HG02943 (cell line): Measurements from ENCODE around the gene BNC1.

Experiments
- ATAC-seq: cut with Tn5 transposase; IDR thresholded peaks from one replicate; pipeline ENCODE4 v1.9.1; 2021; ENCODE audit warnings: mild to moderate bottlenecking, low read depth, moderate library complexity; ENCODE audit not compliant: unreplicated experiment

BNC1 gene

DNA sequence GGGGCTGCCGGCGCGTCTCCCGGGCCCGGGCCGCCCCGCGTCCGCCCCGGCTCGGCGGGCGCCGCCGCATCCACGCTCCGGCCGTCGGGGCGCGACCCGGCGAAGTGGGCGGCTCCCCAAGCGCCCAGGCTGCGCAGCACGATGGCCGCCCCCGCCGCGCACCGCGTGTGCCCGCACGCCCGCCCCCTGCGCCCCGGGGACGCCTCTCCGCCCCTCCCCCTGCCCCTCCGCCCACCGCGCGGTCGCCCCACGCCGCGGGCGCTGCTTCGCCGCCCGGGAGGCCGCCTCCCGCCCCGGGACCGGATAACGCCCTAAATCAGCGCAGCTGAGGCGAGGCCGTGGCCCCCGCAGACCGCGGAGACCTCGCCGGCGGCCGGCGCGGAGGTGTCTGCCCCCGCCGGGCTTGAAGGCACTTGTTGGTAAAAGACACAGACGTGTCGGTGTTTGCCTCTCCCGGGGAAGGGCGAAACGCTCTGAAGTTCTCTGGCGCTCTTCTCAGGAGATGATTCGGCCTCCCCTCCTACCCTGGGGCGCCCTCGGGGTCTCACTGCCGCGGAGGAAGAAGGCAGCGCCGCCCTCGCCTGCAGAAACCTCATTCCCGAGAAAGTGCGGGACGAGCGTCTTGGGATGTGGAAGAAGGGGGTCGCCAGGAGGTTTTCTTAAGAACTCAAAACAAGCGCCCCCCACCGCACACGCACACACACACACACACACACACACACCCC, at the start of gene BNC1:
BNC1 (minus strand) TSS at position 106 of the 725 bp plus-strand sequence; CDS start at position 70, 36 bp downstream.
- ATAC-seq: no peak

GRCh38 chr15:83327041-83327440, 42.6 kb upstream of the BNC1 start:
- no peak for ATAC-seq

- no peak for ATAC-seq
Measured at GRCh38 chr15:83324799-83325198, 40.3 kb upstream of the BNC1 start.

- no peak for ATAC-seq
Measured at GRCh38 chr15:83323296-83323711, 38.8 kb upstream of the BNC1 start.

GRCh38 chr15:83322691-83323090, 38.2 kb upstream of the BNC1 start:
- no peak for ATAC-seq

GRCh38 chr15:83322061-83322460, 37.6 kb upstream of the BNC1 start:
- ATAC-seq: no peak

DNA sequence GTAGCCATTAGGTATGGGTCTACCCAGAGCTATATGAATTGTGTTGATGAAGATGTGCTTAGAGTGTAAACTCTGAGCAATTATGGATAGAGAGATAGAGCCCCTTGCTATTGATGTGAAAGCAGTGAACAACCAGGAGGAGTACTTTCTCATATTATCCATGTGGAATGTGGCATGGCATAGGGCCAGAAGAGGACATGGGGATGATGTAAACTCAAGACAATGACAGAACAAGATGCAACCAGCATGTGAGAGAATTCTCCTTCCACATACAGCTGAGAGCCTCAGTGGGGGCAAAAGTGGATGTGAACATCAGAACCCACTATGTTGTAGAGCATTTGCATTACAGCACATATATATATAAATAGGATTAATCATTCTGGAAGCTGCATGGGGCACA, 36.4 kb upstream of the BNC1 start:
- no peak for ATAC-seq

- no peak for ATAC-seq
Measured at GRCh38 chr15:83320404-83320803, 35.9 kb upstream of the BNC1 start.

DNA sequence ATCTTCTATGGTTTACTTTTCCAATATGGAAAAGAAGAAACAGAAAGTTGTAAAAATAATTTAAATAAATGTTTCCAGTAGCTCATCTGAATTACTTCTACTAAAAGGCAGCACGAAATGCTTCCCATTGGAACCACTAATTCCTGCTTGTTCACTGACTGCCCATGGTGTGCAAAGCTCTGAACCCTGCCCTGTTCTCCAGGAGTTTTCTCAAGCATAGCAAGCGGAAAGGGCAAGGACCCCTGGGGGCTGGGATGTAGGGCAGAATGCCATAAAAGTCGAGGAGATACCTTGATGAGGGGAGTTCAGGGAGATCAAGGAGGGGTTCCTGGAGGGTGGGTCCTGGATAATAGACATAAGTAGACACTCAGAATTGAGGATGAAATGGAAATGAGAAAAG, 35.3 kb upstream of the BNC1 start:
- no peak for ATAC-seq

DNA sequence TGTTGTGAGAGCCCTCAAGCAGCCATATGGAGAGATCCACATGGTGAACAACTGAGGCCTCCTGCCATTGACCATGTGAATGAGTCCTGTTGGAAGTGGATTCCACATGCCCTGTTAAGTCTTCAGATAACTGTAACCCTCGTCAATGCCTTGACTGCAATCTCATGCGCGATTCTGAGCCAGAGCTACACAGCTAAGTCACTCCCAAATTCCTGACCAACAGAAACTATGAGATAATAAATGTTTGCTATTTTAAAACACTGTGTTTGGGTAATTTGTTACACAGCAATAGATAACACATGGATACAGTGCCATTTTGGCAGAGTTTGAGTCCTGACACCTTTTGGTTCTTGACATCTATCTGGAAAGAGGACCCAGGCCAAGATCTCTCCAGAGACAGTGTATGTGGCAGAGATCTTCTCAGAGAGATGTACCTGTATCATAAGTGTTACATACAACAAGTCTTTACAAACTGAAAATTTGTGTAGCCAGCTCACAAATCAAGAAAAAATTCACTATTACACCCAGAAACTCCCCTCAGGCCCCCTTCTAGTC, 34.5 kb upstream of the BNC1 start:
- no peak for ATAC-seq

DNA sequence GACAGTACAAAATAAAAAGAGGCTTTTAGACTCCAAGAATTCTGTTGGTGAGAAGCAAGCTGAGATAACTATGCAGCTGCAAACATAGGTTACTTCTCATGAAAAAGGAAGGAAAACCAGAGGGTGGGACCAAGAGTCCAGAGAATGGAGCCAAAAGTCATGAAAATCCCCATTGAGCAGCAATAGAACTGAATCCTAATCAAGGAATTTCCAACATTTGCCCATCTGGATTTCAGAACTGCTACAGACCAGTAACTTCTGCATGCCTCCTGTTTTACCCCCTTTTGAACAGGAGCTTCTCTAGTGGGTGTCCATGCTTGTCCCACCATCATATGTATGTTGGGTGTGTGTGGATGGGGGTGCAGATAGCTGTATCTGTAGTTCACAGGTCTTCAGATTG, 33.6 kb upstream of the BNC1 start:
- ATAC-seq: no peak

DNA sequence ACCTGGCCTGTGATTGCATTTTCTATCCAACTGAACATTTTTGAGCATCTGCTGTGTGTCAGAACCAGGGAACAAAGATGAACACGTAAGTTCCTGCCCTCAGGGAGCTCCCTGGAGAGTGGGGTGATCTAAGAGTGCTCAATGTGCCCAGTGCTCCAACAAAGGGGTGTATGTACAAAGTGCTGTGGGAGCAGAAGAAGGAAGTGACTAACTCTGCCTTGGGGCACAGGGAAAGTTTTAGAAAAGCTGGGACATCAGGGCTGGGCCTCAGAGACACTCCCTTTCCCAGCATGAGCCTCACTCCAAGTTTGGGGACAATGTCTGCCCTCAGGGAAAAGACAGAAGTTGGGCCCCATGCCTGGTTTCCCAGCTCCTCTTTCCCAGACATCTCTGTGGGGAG, 27.6 kb upstream of the BNC1 start:
- no peak for ATAC-seq

GRCh38 chr15:83310521-83311456, 26.3 kb upstream of the BNC1 start:
- ATAC-seq: no peak

GRCh38 chr15:83308671-83309070, 24.2 kb upstream of the BNC1 start:
- ATAC-seq: no peak

GRCh38 chr15:83306561-83306960, 22.1 kb upstream of the BNC1 start:
- ATAC-seq: no peak

GRCh38 chr15:83305704-83306291, 21.3 kb upstream of the BNC1 start:
- no peak for ATAC-seq

- ATAC-seq: no peak
Measured at GRCh38 chr15:83304861-83305703, 20.6 kb upstream of the BNC1 start.

DNA sequence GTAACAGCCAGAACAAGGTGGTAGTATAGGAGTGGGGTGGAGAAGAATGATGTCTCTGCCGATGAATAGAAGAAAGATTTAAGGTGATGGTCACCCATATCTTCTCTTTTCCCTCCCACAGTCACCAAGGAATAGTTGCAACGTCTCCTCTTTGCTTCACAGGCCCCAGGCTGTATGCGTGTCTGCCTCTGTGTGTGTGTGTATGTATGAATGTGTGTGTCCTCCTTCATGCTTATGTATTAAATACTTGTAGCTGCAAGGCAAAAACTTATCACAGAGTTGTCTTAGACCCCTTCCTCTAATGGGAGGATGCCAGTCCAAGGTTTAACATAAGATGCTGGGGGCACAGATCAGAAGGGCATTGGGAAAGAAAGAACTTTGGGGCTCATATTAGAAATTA, 19.1 kb upstream of the BNC1 start:
- no peak for ATAC-seq

DNA sequence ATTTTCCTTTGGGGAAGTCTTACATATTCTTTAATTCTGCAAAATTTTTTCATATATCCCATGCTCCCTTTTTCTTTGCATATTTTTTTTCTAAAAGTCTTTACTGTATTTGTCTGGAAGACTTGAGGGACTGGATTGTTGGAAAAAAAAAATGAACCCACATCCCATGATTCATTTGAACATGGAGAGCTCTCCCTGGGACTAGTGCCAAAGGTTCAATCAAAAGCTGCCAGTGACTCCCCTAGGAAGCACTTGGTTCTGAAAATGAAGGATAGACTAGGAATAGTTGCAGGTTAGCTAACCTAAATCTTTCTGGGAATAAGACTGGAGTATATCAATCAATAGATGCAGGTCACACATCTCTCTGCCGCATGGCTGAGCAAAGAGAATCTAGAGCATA, 16.4 kb upstream of the BNC1 start:
- ATAC-seq: no peak

- no peak for ATAC-seq
Measured at GRCh38 chr15:83299462-83299861, 15.0 kb upstream of the BNC1 start.
